T-cell (primary cell): ENCODE results near the gene MPZL2. TPM values are rescaled to one million over a fixed set of nuclear protein-coding genes. Genes with fewer than 3 reads are reported as not detected.

Source experiments
- ATAC-seq, 4 experiments: fragments of 200-7000 bp in 3 of 4; fragments of 150-1000 bp in 1 of 4; cut with Tn5 transposase; replicated peaks in 1 of 4; 1 replicate in 3 of 4; 2 replicates in 1 of 4; pipeline ENCODE4 v1.10.0; 2021; ENCODE audit warnings: moderate library complexity in 3 of 4, mild to moderate bottlenecking in 2 of 4, moderate number of reproducible peaks in 1 of 4
- CTCF ChIA-PET, 2 donors: fragments of 300-600 bp; sonication (Branson Sonifier 250); formaldehyde crosslinking; loops; one replicate each; lab custom pipeline; 2022; ENCODE audit warnings: antibody characterized with exemption in 2 of 2; lab: Charles Lee
- POLR2A ChIA-PET, 2 donors: fragments of 300-600 bp; sonication (Branson Sonifier 250); formaldehyde crosslinking; loops; one replicate each; lab custom pipeline; 2022; ENCODE audit warnings: antibody characterized with exemption in 2 of 2; lab: Charles Lee
- DNase-seq, 35 experiments: peaks; one replicate each; pipeline versions ENCODE4 v3.0.0 to v3.0.0-alpha.2; 2013 to 2023
- H3K27ac ChIP-seq: one replicate; pipeline ENCODE4 v1.5.1; 2013; ENCODE audit warnings: low read length
- H3K27me3 ChIP-seq, 2 experiments: replicated peaks in 1 of 2; 1 replicate in 1 of 2; 2 replicates in 1 of 2; pipeline versions ENCODE4 v1.6.1 to v1.7.0; 2013; ENCODE audit warnings: low read length in 1 of 2, mixed read lengths in 1 of 2; ENCODE audit not compliant: control insufficient read depth in 2 of 2, insufficient read depth in 2 of 2; ENCODE audit errors: extremely low read depth in 1 of 2
- H3K36me3 ChIP-seq, 2 donors: 1 replicate in 1 of 2; 2 replicates in 1 of 2; pipeline versions ENCODE4 v1.6.1 to v1.7.0; 2013; ENCODE audit warnings: low read length in 1 of 2; ENCODE audit not compliant: control insufficient read depth in 2 of 2, insufficient read depth in 1 of 2; ENCODE audit errors: extremely low read depth in 1 of 2
- H3K4me1 ChIP-seq, 2 experiments: 1 replicate in 1 of 2; 2 replicates in 1 of 2; pipeline versions ENCODE4 v1.6.1 to v1.7.0; 2013; ENCODE audit warnings: low read length in 2 of 2, mixed read lengths in 1 of 2; ENCODE audit not compliant: insufficient read depth in 2 of 2, control insufficient read depth in 1 of 2; ENCODE audit errors: extremely low read depth in 1 of 2
- H3K4me3 ChIP-seq, 2 donors: 1 replicate in 1 of 2; 2 replicates in 1 of 2; pipeline versions ENCODE4 v1.5.1 to v1.7.0; 2013; ENCODE audit warnings: mild to moderate bottlenecking in 2 of 2, low read length in 1 of 2, moderate library complexity in 1 of 2; ENCODE audit not compliant: control insufficient read depth in 1 of 2; ENCODE audit errors: extremely low read depth in 1 of 2
- H3K9me3 ChIP-seq: 2 replicates; pipeline ENCODE4 v1.7.0; 2013
- H3K27ac Mint-ChIP-seq, 2 donors: one replicate each; pipeline ENCODE4 v1.8.0; 2020 to 2021; ENCODE audit warnings: mild to moderate bottlenecking in 2 of 2, mixed read lengths in 2 of 2
- H3K27me3 Mint-ChIP-seq, 2 donors: one replicate each; pipeline ENCODE4 v1.8.0; 2021 to 2022; ENCODE audit warnings: mixed read lengths in 2 of 2
- H3K36me3 Mint-ChIP-seq: one replicate; pipeline ENCODE4 v1.8.0; 2021; ENCODE audit warnings: mixed read lengths
- H3K4me1 Mint-ChIP-seq, 3 donors: one replicate each; pipeline ENCODE4 v1.8.0; 2020 to 2022; ENCODE audit warnings: mixed read lengths in 3 of 3, mild to moderate bottlenecking in 1 of 3
- H3K4me3 Mint-ChIP-seq, 3 donors: one replicate each; pipeline ENCODE4 v1.8.0; 2020 to 2022; ENCODE audit warnings: mild to moderate bottlenecking in 3 of 3, mixed read lengths in 3 of 3, moderate library complexity in 3 of 3
- H3K9me3 Mint-ChIP-seq, 3 donors: one replicate each; pipeline ENCODE4 v1.8.0; 2020 to 2022; ENCODE audit warnings: mixed read lengths in 3 of 3
- WGBS: methylation state at CpG from one replicate; pipeline ENCODE4 v1.1.5; 2013; ENCODE audit warnings: missing lambda C conversion rate; ENCODE audit not compliant: insufficient coverage; 5-methylcytosine and 5-hydroxymethylcytosine counted together
- total RNA-seq, 35 experiments: library from RNA in 6 of 35; stranded (reverse) in 6 of 35; fragments of 120-200 nt in 1 of 35; gene quantifications; one replicate each; pipeline versions ENCODE4 v1.2.1 to v1.2.4 and lab custom pipeline; 2013 to 2026

The MPZL2 gene
- total RNA-seq, 5 donors from 2014 or later (not counting 1 experiment from before 2014, with no cell fraction given), result 0.85 to 5.6 (median 2.0) TPM

GRCh38 chr11:118247041-118247440 lies 17.1 kb downstream of the MPZL2 start:
- Mint-ChIP-seq H3K27ac (peak overlapping the region; percentile 83 to 90), H3K4me3 (no peak overlapping the region), H3K36me3 (peaks cover 19% of the 10 kb centered on the region), H3K27me3 (peaks cover 0 to under 1% of the 10 kb centered on the region in 2 donors), H3K9me3 (no peaks in the 10 kb centered on the region), H3K4me1 (peaks cover 61 to 81% (median 80%) of the 10 kb centered on the region in 3 donors)
- Histone ChIP-seq H3K36me3 (no peaks in the 10 kb centered on the region), H3K4me1 (peaks cover 2 to 30% of the 10 kb centered on the region in 2 experiments), H3K9me3 (no peaks in the 10 kb centered on the region), H3K4me3 (no peak overlapping the region), H3K27ac (peak overlapping the region; percentile 60), H3K27me3 (no peaks in the 10 kb centered on the region)
- WGBS, result no CpG with 5 or more reads among the region's 1 CpG
- peak in 3 of 4 experiments; percentile 42 to 49 (median 44) for ATAC-seq
- POLR2A ChIA-PET, result interaction anchor here in 1 of 2 donors (1.7 kb wide), 1 partner anchor 45 kb away, joined by 6 read pairs; no protein-coding TSS in a partner anchor
- CTCF ChIA-PET, result interaction anchor here in 1 of 2 donors (0.8 to 1.7 kb wide), 2 partner anchors 23 to 45 kb away, joined by 3 to 7 read pairs; partner anchors contain the start of gene JAML
- DNase-seq, result peak in 1 of 35 experiments; percentile 32

- 88% methylated on average over 3 of the region's 3 CpGs for WGBS
- Mint-ChIP-seq H3K27ac (peak overlapping the region; percentile 77 to 92), H3K4me3 (no peak overlapping the region), H3K9me3 (no peaks in the 10 kb centered on the region), H3K27me3 (no peaks in the 10 kb centered on the region), H3K36me3 (peaks cover 19% of the 10 kb centered on the region), H3K4me1 (peaks cover 64 to 90% (median 85%) of the 10 kb centered on the region in 3 donors)
- Histone ChIP-seq H3K27me3 (no peaks in the 10 kb centered on the region), H3K36me3 (no peaks in the 10 kb centered on the region), H3K27ac (peak overlapping the region; percentile 60), H3K9me3 (no peaks in the 10 kb centered on the region), H3K4me3 (no peak overlapping the region), H3K4me1 (peaks cover 8 to 39% of the 10 kb centered on the region in 2 experiments)
- POLR2A ChIA-PET, result interaction anchor here (0.6 to 1.7 kb wide), 5 partner anchors 21 to 96 kb away, joined by 3 to 6 read pairs (median 5); partner anchors contain the start of gene JAML (in 1 of the 2)
- no peak for DNase-seq
- no peak for ATAC-seq
- CTCF ChIA-PET, result interaction anchor here in 1 of 2 donors (0.8 to 2.2 kb wide), 4 partner anchors 22 to 101 kb away, joined by 3 to 14 read pairs (median 5); partner anchors contain the start of gene JAML
These were observed 18.0 kb downstream of the MPZL2 start for GRCh38 chr11:118245936-118246562.

GRCh38 chr11:118243993-118244762 lies 19.9 kb downstream of the MPZL2 start:
- Mint-ChIP-seq H3K27ac (peak overlapping the region; percentile 77 to 92), H3K4me1 (peaks cover 73 to 92% (median 88%) of the 10 kb centered on the region in 3 donors), H3K9me3 (no peaks in the 10 kb centered on the region), H3K27me3 (no peaks in the 10 kb centered on the region), H3K36me3 (peaks cover 19% of the 10 kb centered on the region), H3K4me3 (no peak overlapping the region)
- H3K27me3 ChIP-seq, result no peaks in the 10 kb centered on the region
- POLR2A ChIA-PET, result no interaction called here
- ATAC-seq (no peak), DNase-seq (no peak)
- H3K36me3 ChIP-seq, result no peaks in the 10 kb centered on the region
- no peaks in the 10 kb centered on the region for H3K9me3 ChIP-seq
- 83% methylated on average over 2 of the region's 3 CpGs for WGBS
- CTCF ChIA-PET, result interaction anchor here in 1 of 2 donors (0.7 to 1.0 kb wide), 3 partner anchors 11 to 46 kb away, joined by 3 to 4 read pairs (median 3); no protein-coding TSS in a partner anchor
- no peak overlapping the region for H3K4me3 ChIP-seq
- peaks cover 23 to 45% of the 10 kb centered on the region in 2 experiments for H3K4me1 ChIP-seq
- peak overlapping the region; percentile 24 for H3K27ac ChIP-seq

GRCh38 chr11:118243161-118243560 lies 20.9 kb downstream of the MPZL2 start:
- Histone ChIP-seq H3K27me3 (no peaks in the 10 kb centered on the region), H3K27ac (peak overlapping the region; percentile 90), H3K9me3 (no peaks in the 10 kb centered on the region), H3K4me1 (peaks cover 23 to 52% of the 10 kb centered on the region in 2 experiments), H3K4me3 (no peak overlapping the region), H3K36me3 (no peaks in the 10 kb centered on the region)
- ChIA-PET CTCF (interaction anchor here in 1 of 2 donors (1.0 kb wide), 1 partner anchor 12 kb away, joined by 3 read pairs; no protein-coding TSS in a partner anchor), POLR2A (interaction anchor here in 1 of 2 donors (0.6 to 1.7 kb wide), 3 partner anchors 9 to 102 kb away, joined by 4 to 8 read pairs (median 4); partner anchors contain the start of genes JAML and MPZL3)
- no peak for DNase-seq
- no peak for ATAC-seq
- Mint-ChIP-seq H3K4me1 (peaks cover 81 to 94% (median 89%) of the 10 kb centered on the region in 3 donors), H3K36me3 (peaks cover 28% of the 10 kb centered on the region), H3K4me3 (peak overlapping the region in 1 of 3 donors; percentile 30), H3K9me3 (no peaks in the 10 kb centered on the region), H3K27me3 (no peaks in the 10 kb centered on the region), H3K27ac (peak overlapping the region; percentile 77 to 92)
- WGBS, result 85% methylated on average over 8 of the region's 8 CpGs

DNA sequence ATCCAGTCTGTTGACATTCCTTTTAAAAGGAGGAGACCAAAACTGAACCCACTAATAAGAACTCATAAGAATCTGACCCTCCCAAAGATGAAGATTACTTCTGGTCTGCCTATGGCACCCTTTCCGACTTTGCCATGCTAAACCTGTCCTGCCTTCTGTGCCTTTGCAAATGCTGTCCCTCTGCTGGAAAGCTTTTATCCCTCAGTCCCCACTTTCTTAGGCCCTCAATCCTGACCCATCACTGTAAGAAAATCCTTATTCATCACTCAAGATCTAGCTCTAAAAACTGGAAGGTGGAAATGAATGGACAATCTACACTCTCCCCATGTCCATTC lies 22.4 kb downstream of the MPZL2 start:
- ChIA-PET POLR2A (interaction anchor here (0.6 to 1.7 kb wide), 5 partner anchors 10 to 17 kb away, joined by 3 to 8 read pairs (median 4); partner anchors contain the start of genes JAML (in 2 of the 2) and MPZL3 (in 2 of the 2)), CTCF (interaction anchor here (0.9 to 2.1 kb wide), 9 partner anchors 9 to 58 kb away, joined by 3 to 10 read pairs (median 4); partner anchors contain the start of genes JAML (in 1 of the 2), MPZL2 (in 1 of the 2) and MPZL3 (in 1 of the 2))
- H3K36me3 Mint-ChIP-seq, result peaks cover 33% of the 10 kb centered on the region
- DNase-seq (no peak), ATAC-seq (peak in 1 of 4 experiments; percentile 11)
- H3K27me3 ChIP-seq, result no peaks in the 10 kb centered on the region
- H3K36me3 ChIP-seq, result peaks cover 0 to 4% of the 10 kb centered on the region in 2 donors
- H3K27ac Mint-ChIP-seq, result peak overlapping the region; percentile 92 to 94
- no peaks in the 10 kb centered on the region for H3K9me3 ChIP-seq
- WGBS, result 50% methylated on average over 1 of the region's 1 CpG
- H3K27ac ChIP-seq, result peak overlapping the region; percentile 90
- no peaks in the 10 kb centered on the region for H3K9me3 Mint-ChIP-seq
- H3K4me3 Mint-ChIP-seq, result peak overlapping the region; percentile 51 to 74 (median 62)
- H3K4me3 ChIP-seq, result no peak overlapping the region
- H3K4me1 ChIP-seq, result peaks cover 23 to 46% of the 10 kb centered on the region in 2 experiments
- H3K27me3 Mint-ChIP-seq, result no peaks in the 10 kb centered on the region
- H3K4me1 Mint-ChIP-seq, result peaks cover 69 to 87% (median 83%) of the 10 kb centered on the region in 3 donors
